OCI-LY3 (cell line): ENCODE data around the gene RUFY1.

Experiments
- CTCF ChIP-seq: fragments of 200-600, 300-600 bp; sonication (generic); IDR thresholded peaks from 2 replicates; pipeline ENCODE4 v1.5.1; 2014; ENCODE audit warnings: antibody characterized with exemption, low read length, low read depth
- EZH2phosphoT487 ChIP-seq: fragments of 200-600 bp; shearing (Covaris generic); IDR thresholded peaks from 2 replicates; pipeline ENCODE4 v1.6.1; 2018; ENCODE audit warnings: antibody characterized with exemption, mixed run types, low read depth

- TF ChIP-seq CTCF (no peak), EZH2phosphoT487 (no peak)
Measured at GRCh38 chr5:179608131-179608581, 57.8 kb downstream of the RUFY1 start.
